Measurements from ENCODE around the gene CLPTM1L.
A peak's percentile ranks its signal among the peaks of the same experiment; 100 is the strongest.

CLPTM1L gene

GRCh38 chr5:1274471-1274870, 70.4 kb downstream of the CLPTM1L start:
- DNase-seq (ENCODE audit: low read depth): no peak

- DNase-seq (ENCODE audit: low read depth): no peak
Observed at GRCh38 chr5:1273745-1274144, 71.2 kb downstream of the CLPTM1L start.

GRCh38 chr5:1272201-1272600, 72.7 kb downstream of the CLPTM1L start:
- DNase-seq (ENCODE audit: low read depth): no peak

DNA sequence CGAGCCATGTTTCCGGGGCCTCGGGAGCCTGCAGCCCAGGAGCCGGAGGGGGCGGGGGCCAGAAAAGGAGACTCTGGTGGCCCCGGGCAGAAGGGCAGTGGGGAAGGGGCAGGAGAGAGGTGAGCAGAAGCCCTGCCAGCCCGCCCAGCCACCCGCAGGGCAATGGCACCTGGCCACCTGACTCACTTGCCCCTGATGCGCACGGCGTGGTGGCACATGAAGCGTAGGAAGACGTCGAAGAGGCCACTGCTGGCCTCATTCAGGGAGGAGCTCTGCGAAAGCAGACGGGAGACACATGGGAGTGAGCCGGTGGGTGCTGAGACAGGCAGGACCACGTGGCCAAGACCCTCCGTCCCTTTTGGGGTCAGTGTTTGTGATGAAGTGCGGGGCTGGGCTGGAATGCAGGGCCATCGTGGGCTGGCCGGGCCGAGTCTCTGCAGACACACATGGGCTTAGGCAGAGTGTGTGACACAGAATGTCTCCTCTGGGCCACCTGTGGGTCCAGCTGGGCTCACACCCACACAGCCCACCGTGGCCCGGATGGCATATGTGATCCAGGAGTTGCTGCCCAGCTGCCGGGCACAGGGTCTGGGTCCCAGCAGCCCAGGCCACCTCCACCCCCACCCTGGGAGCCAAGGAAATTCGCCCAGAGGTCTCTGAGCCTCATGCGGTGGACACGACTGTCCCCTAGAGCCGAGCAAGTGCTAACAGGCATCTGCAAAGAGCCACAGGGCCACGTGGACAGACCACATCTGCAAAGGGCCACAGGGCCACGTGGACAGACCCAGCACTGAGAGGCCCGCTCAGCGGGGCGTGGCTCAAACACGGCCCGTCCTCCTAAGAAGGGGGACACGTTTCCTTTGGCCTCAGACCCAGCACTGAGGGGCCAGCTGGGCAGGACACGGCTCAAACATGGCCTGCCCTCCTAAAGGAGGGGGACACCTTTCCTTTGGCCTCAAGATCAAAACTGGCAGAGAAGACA, 73.7 kb downstream of the CLPTM1L start:
- no peak for DNase-seq (ENCODE audit: low read depth)

- DNase-seq (ENCODE audit: low read depth): no peak
Observed at GRCh38 chr5:1270426-1270825, 74.5 kb downstream of the CLPTM1L start.

GRCh38 chr5:1268666-1269065, 76.2 kb downstream of the CLPTM1L start:
- peak; percentile 12 for DNase-seq (ENCODE audit: low read depth)

GRCh38 chr5:1268056-1268455, 76.8 kb downstream of the CLPTM1L start:
- no peak for DNase-seq (ENCODE audit: low read depth)

All from activated T-cell treated with anti-CD3 and anti-CD28 coated beads for 48 hours (primary cell).